ENCODE results near the gene ARHGAP22.

The ARHGAP22 gene

DNA sequence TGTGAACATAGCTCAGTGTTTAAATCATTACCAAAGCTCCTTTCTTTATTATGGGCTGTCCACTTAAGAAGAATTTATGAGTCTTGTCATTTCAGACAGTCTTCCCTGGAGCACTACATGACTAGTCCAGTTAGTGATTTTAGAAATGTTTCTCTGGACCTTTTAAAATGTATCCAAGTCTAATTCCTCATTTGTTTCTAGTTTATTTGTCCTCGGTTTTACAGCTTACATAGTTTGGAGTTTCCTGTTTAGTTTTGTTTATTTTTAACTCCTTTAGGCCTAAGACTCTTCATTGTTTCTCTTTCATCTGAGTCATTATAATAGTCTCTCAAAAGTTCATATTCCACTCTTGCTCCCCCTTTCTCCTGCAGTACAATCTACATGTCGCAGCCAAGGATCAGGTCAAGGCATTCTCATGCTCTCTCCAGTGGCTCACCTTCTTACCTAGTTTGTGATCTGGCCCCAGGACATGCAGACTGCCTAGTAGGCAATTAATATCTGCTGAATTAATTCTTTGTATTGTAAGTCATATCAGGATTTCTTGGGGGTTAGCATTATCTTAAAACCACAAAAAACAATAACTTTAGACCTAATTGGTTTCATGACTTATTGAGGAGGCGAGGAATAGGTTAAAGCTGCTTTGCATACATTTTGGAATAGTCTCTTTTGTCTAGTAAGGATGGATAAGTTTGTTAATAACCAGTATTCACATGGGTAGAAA lies 204.6 kb downstream of the ARHGAP22 start:
- DNase-seq (ENCODE audit: low spot score) = no peak
- TF ChIP-seq CTCF (IDR thresholded peaks at IDR 0.05; ENCODE audit: borderline replicate concordance, control extremely low read depth, extremely low read depth, insufficient read depth, missing control alignments) = no peak
- in situ Hi-C loops (cut with MboI; ENCODE audit: low sequenced_read_pairs, unreplicated experiment) = no loop called here

- no peak for TF ChIP-seq CTCF (IDR thresholded peaks at IDR 0.05; ENCODE audit: borderline replicate concordance, control extremely low read depth, extremely low read depth, insufficient read depth, missing control alignments)
- in situ Hi-C loops (cut with MboI; ENCODE audit: low sequenced_read_pairs, unreplicated experiment) = no loop called here
These were observed 205.3 kb downstream of the ARHGAP22 start for GRCh38 chr10:48399551-48399950.

DNA sequence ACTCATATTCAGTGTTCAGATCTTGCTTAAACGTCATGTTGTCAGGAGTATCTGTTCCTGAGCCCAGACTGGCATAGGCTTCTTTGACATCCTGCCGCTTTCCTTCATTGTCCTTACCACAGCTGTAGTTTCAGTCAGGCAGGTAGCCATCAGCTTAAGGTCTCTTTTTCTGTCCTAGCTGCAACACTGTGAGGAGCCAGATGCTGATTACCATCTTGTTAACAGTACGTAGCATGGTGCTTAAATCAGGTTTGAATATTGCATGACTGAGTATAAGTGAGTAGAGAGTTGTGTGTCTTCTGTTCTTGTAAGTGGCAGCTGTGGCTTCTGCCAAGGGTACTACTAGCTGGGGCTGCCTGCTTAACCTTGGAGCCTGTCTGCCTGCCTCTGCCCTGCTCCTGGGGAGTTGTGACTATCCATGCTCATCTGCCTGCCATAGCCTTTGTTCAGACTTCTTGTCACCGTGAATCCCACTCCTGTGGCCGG lies 205.8 kb downstream of the ARHGAP22 start:
- TF ChIP-seq CTCF (IDR thresholded peaks at IDR 0.05; ENCODE audit: borderline replicate concordance, control extremely low read depth, extremely low read depth, insufficient read depth, missing control alignments) = no peak
- no peak for DNase-seq (ENCODE audit: low spot score)
- in situ Hi-C loops (cut with MboI; ENCODE audit: low sequenced_read_pairs, unreplicated experiment) = no loop called here

More at GRCh38 chr10:48399551-48399950, 205.3 kb downstream of the ARHGAP22 start:
- DNase-seq (ENCODE audit: low spot score) = no peak

- DNase-seq (ENCODE audit: low spot score) = no peak
- no peak for TF ChIP-seq CTCF (IDR thresholded peaks at IDR 0.05; ENCODE audit: borderline replicate concordance, control extremely low read depth, extremely low read depth, insufficient read depth, missing control alignments)
- in situ Hi-C loops (cut with MboI; ENCODE audit: low sequenced_read_pairs, unreplicated experiment) = no loop called here
These were observed 206.6 kb downstream of the ARHGAP22 start for GRCh38 chr10:48398261-48398660.
